NK-92 (cell line): ENCODE results near the gene DNAJC10.
"Not testable (repeated sequence)": the region's sequence is repeated elsewhere in the genome, so short reads cannot be mapped to it uniquely, and the experiment has no call there.

ENCODE experiments used
- DNase-seq: peaks from one replicate; lab custom pipeline; 2025; ENCODE audit not compliant: unreplicated experiment; lab: John Stamatoyannopoulos, UW

Gene DNAJC10

GRCh38 chr2:182715892-182716649, at the start of gene DNAJC10:
Gene DNAJC10 (plus strand): TSS chr2:182716257. CDS start chr2:182718087, 1,830 bp downstream.
- no peak for DNase-seq

- DNase-seq = no peak
Observed at GRCh38 chr2:182666674-182667314, 49.3 kb upstream of the DNAJC10 start.

GRCh38 chr2:182667315-182667695, 48.8 kb upstream of the DNAJC10 start:
- DNase-seq = no peak

- DNase-seq = no peak
Observed at GRCh38 chr2:182668671-182669070, 47.4 kb upstream of the DNAJC10 start.

- DNase-seq = no peak
Observed at GRCh38 chr2:182672466-182673165, 43.4 kb upstream of the DNAJC10 start.

GRCh38 chr2:182680837-182681236, 35.2 kb upstream of the DNAJC10 start:
- no peak for DNase-seq

GRCh38 chr2:182682210-182682609, 33.8 kb upstream of the DNAJC10 start:
- DNase-seq = no peak

GRCh38 chr2:182685559-182685958, 30.5 kb upstream of the DNAJC10 start:
- DNase-seq = no peak

GRCh38 chr2:182686763-182687162, 29.3 kb upstream of the DNAJC10 start:
- not testable (repeated sequence) for DNase-seq

GRCh38 chr2:182694189-182694588, 21.9 kb upstream of the DNAJC10 start:
- no peak for DNase-seq

- DNase-seq = no peak
Observed at GRCh38 chr2:182695776-182696175, 20.3 kb upstream of the DNAJC10 start.

GRCh38 chr2:182698671-182699070, 17.4 kb upstream of the DNAJC10 start:
- DNase-seq = no peak

GRCh38 chr2:182705761-182706160, 10.3 kb upstream of the DNAJC10 start:
- DNase-seq = no peak

- no peak for DNase-seq
Observed at GRCh38 chr2:182706751-182707150, 9.3 kb upstream of the DNAJC10 start.

- DNase-seq = no peak
Observed at GRCh38 chr2:182713601-182714000, 2.5 kb upstream of the DNAJC10 start.

- no peak for DNase-seq
Observed at GRCh38 chr2:182715121-182715891, 751 bp upstream of the DNAJC10 start.

- no peak for DNase-seq
Observed at GRCh38 chr2:182716650-182716979, 558 bp downstream of the DNAJC10 start.

GRCh38 chr2:182717416-182717815, 1.4 kb downstream of the DNAJC10 start:
- DNase-seq = no peak

GRCh38 chr2:182717816-182718215, 1.8 kb downstream of the DNAJC10 start:
- no peak for DNase-seq

- DNase-seq = no peak
Observed at GRCh38 chr2:182718459-182718858, 2.4 kb downstream of the DNAJC10 start.

- not testable (repeated sequence) for DNase-seq
Observed at GRCh38 chr2:182719116-182719515, 3.1 kb downstream of the DNAJC10 start.
